HL-60 (cell line): ENCODE data around the gene RAF1.
"Not testable (repeated sequence)": the region's sequence is repeated elsewhere in the genome, so short reads cannot be mapped to it uniquely, and the experiment has no call there.

Experiments used
- DNase-seq, 2 experiments: peaks; one replicate each; pipeline ENCODE4 v3.0.0-alpha.2; 2010 to 2020; ENCODE audit warnings: low read depth in 1 of 2, low spot score in 1 of 2
- H3K27ac ChIP-seq: fragments of 250-450 bp; sonication (Bioruptor Pico); replicated peaks from 2 replicates; pipeline ENCODE4 v1.5.1; 2020; ENCODE audit warnings: mild to moderate bottlenecking, moderate library complexity
- H3K27me3 ChIP-seq: fragments of 250-450 bp; sonication (Bioruptor Pico); 2 replicates; pipeline ENCODE4 v1.5.1; 2021; ENCODE audit warnings: mild to moderate bottlenecking, moderate library complexity; ENCODE audit not compliant: insufficient read depth, poor library complexity, severe bottlenecking
- H3K4me3 ChIP-seq: replicated peaks from 2 replicates; pipeline ENCODE4 v1.5.1; 2011; ENCODE audit warnings: mild to moderate bottlenecking, control low read depth, low read length; ENCODE audit not compliant: insufficient read depth
- CTCF ChIP-seq: IDR thresholded peaks from one replicate; pipeline ENCODE4 v1.5.1; 2011; ENCODE audit warnings: low read length, control low read depth, inconsistent platforms; ENCODE audit not compliant: insufficient read depth
- GABPA ChIP-seq: IDR thresholded peaks from 2 replicates; pipeline ENCODE4 v1.6.1; 2012; ENCODE audit warnings: low read depth
- POLR2AphosphoS5 ChIP-seq: IDR thresholded peaks from 2 replicates; pipeline ENCODE4 v1.6.1; 2012; ENCODE audit warnings: low read depth
- REST ChIP-seq: IDR thresholded peaks from 2 replicates; pipeline ENCODE4 v1.6.1; 2012; ENCODE audit warnings: low read depth; ENCODE audit not compliant: insufficient replicate concordance
- SPI1 ChIP-seq: IDR thresholded peaks from 2 replicates; pipeline ENCODE4 v1.6.1; 2012; ENCODE audit warnings: low read depth, mild to moderate bottlenecking, borderline replicate concordance

RAF1 gene

GRCh38 chr3:12673956-12674736, 10.2 kb upstream of the RAF1 start:
- DNase-seq, H3K4me3 ChIP-seq, H3K27me3 ChIP-seq: not testable (repeated sequence)
- H3K27ac ChIP-seq = 0 out of 2 replicates have a peak overlapping the region, but pooled peaks have one; percentile 16

GRCh38 chr3:12671120-12671450, 7.2 kb upstream of the RAF1 start:
- Histone ChIP-seq H3K27ac (no peak overlapping the region), H3K27me3 (no peaks in the 10 kb centered on the region), H3K4me3 (no peak overlapping the region)
- DNase-seq = no peak
- TF ChIP-seq CTCF = no peak
- TF ChIP-seq POLR2AphosphoS5 = no peak
- TF ChIP-seq REST = no peak
- no peak for TF ChIP-seq SPI1
- TF ChIP-seq GABPA = no peak

GRCh38 chr3:12670365-12671119, 6.6 kb upstream of the RAF1 start:
- Histone ChIP-seq H3K4me3 (no peak overlapping the region), H3K27me3 (no peaks in the 10 kb centered on the region), H3K27ac (no peak overlapping the region)
- no peak for DNase-seq
- TF ChIP-seq SPI1 (no peak), POLR2AphosphoS5 (no peak), REST (no peak), CTCF (no peak), GABPA (no peak)

- DNase-seq = no peak
- H3K27ac ChIP-seq = peak overlapping the region; percentile 99
- no peaks in the 10 kb centered on the region for H3K27me3 ChIP-seq
Measured at GRCh38 chr3:12663401-12663935, 449 bp downstream of the RAF1 start.

More at GRCh38 chr3:12663401-12663935, 449 bp downstream of the RAF1 start:
- H3K4me3 ChIP-seq = peak overlapping the region; percentile 88
- no peak for TF ChIP-seq CTCF
- TF ChIP-seq POLR2AphosphoS5 = no peak
- no peak for TF ChIP-seq REST
- no peak for TF ChIP-seq SPI1
- TF ChIP-seq GABPA = no peak
